Endothelial cell of umbilical vein (primary cell): ENCODE data around the gene BMPER. TPM values are rescaled to one million over a fixed set of nuclear protein-coding genes. Genes with fewer than 3 reads are reported as not detected.

Experiments
- BruUV-seq: library from RNA; stranded (reverse); fragments of 400-500 nt; replicated peaks from 2 replicates; lab custom pipeline; 2021; lab: Mats Ljungman, UMichigan
- CTCF ChIA-PET: fragments of 300-600, 350-600 bp; sonication (Branson Sonifier 250); formaldehyde crosslinking; loops from one replicate; lab custom pipeline; 2021; ENCODE audit warnings: antibody characterized with exemption, inconsistent platforms; lab: Charles Lee
- POLR2A ChIA-PET: fragments of 300-600, 350-600 bp; sonication (Branson Sonifier 250); formaldehyde crosslinking; loops from one replicate; lab custom pipeline; 2021; ENCODE audit warnings: antibody characterized with exemption, inconsistent platforms; lab: Charles Lee
- DNase-seq: peaks from one replicate; pipeline ENCODE4 v3.0.0-alpha.2; 2011; ENCODE audit warnings: low read depth, low spot score
- FAIRE-seq: peaks from 2 replicates; lab custom pipeline; 2011; peaks lifted over from hg19 to GRCh38; lab: Jason Lieb, UNC
- H2AFZ ChIP-seq: 2 replicates; pipeline ENCODE4 v1.6.0; 2012; ENCODE audit warnings: low read depth, low read length, control low read depth, inconsistent platforms
- H3K27ac ChIP-seq: 2 replicates; pipeline ENCODE4 v1.5.1; 2011; ENCODE audit warnings: low read depth, mild to moderate bottlenecking, control low read depth, low read length, moderate library complexity; ENCODE audit not compliant: insufficient read depth
- H3K27me3 ChIP-seq, 2 experiments: 2 replicates each; pipeline versions ENCODE4 v1.6.0 to v1.6.1; 2011; ENCODE audit warnings: low read length in 2 of 2, mixed read lengths in 1 of 2; ENCODE audit not compliant: control insufficient read depth in 2 of 2, insufficient read depth in 2 of 2
- H3K36me3 ChIP-seq, 2 experiments: 2 replicates in 1 of 2; 3 replicates in 1 of 2; pipeline ENCODE4 v1.5.1; 2011; ENCODE audit warnings: low read length in 2 of 2, mild to moderate bottlenecking in 1 of 2, moderate library complexity in 1 of 2; ENCODE audit not compliant: control insufficient read depth in 2 of 2, insufficient read depth in 2 of 2; ENCODE audit errors: extremely low read depth in 1 of 2
- H3K4me1 ChIP-seq: 3 replicates; pipeline ENCODE4 v1.5.1; 2011; ENCODE audit warnings: mild to moderate bottlenecking, low read length; ENCODE audit not compliant: control insufficient read depth, insufficient read depth; ENCODE audit errors: extremely low read depth
- H3K4me2 ChIP-seq: 2 replicates; pipeline ENCODE4 v1.6.1; 2011; ENCODE audit warnings: low read length, control low read depth, mixed read lengths; ENCODE audit not compliant: insufficient read depth
- H3K4me3 ChIP-seq, 3 experiments: fragments of 200-600 bp in 1 of 3; sonication (generic), shearing (Covaris generic) in 1 of 3; replicated peaks in 1 of 3; 2 replicates each; pipeline ENCODE4 v1.5.1; 2011 to 2016; ENCODE audit warnings: control low read depth in 3 of 3, low read length in 3 of 3, mild to moderate bottlenecking in 2 of 3, inconsistent platforms in 1 of 3, low read depth in 1 of 3, moderate library complexity in 1 of 3; ENCODE audit not compliant: insufficient read depth in 1 of 3
- H3K79me2 ChIP-seq: 2 replicates; pipeline ENCODE4 v1.6.0; 2012; ENCODE audit warnings: low read length, inconsistent platforms; ENCODE audit not compliant: control insufficient read depth, insufficient read depth
- H3K9ac ChIP-seq: replicated peaks from 2 replicates; pipeline ENCODE3; 2011; ENCODE audit warnings: low read length, control low read depth; ENCODE audit not compliant: insufficient read depth; ENCODE audit errors: extremely low read depth
- H3K9me1 ChIP-seq: replicated peaks from 3 replicates; pipeline ENCODE4 v1.6.0; 2011; ENCODE audit warnings: mild to moderate bottlenecking, low read length; ENCODE audit not compliant: control insufficient read depth, insufficient read depth; ENCODE audit errors: extremely low read depth
- H3K9me3 ChIP-seq: replicated peaks from 2 replicates; pipeline ENCODE4 v1.5.1; 2012; ENCODE audit warnings: low read length, inconsistent platforms; ENCODE audit not compliant: control insufficient read depth, insufficient read depth
- H4K20me1 ChIP-seq: replicated peaks from 2 replicates; pipeline ENCODE3; 2011; ENCODE audit warnings: mild to moderate bottlenecking, low read length; ENCODE audit not compliant: control insufficient read depth, insufficient read depth; ENCODE audit errors: extremely low read depth
- CTCF ChIP-seq, 2 donors: IDR thresholded peaks; 1 replicate in 1 of 2; 2 replicates in 1 of 2; pipeline ENCODE4 v1.5.1; 2011; ENCODE audit warnings: low read length in 2 of 2, mild to moderate bottlenecking in 2 of 2, moderate library complexity in 2 of 2, control low read depth in 1 of 2, inconsistent platforms in 1 of 2, low read depth in 1 of 2; ENCODE audit not compliant: insufficient read depth in 1 of 2; ENCODE audit errors: extremely low read depth in 1 of 2
- EZH2 ChIP-seq: IDR thresholded peaks from 2 replicates; pipeline ENCODE4 v1.6.1; 2012; ENCODE audit warnings: borderline replicate concordance, low read depth, mild to moderate bottlenecking, moderate library complexity, low read length, inconsistent platforms; ENCODE audit not compliant: severe bottlenecking
- FOS ChIP-seq: IDR thresholded peaks from 2 replicates; pipeline ENCODE4 v1.6.1; 2011; ENCODE audit warnings: mild to moderate bottlenecking, low read length, moderate library complexity, borderline replicate concordance; ENCODE audit not compliant: insufficient read depth
- GATA2 ChIP-seq: IDR thresholded peaks from 2 replicates; pipeline ENCODE4 v1.7.0; 2011; ENCODE audit warnings: low read depth, mild to moderate bottlenecking, moderate library complexity, mixed read lengths, low read length; ENCODE audit not compliant: insufficient read length, insufficient read depth
- JUN ChIP-seq: IDR thresholded peaks from 2 replicates; pipeline ENCODE4 v1.6.1; 2011; ENCODE audit warnings: borderline replicate concordance, low read depth; ENCODE audit not compliant: insufficient read length, insufficient read depth
- MYC ChIP-seq: IDR thresholded peaks from one replicate; pipeline ENCODE4 v1.6.1; 2011; ENCODE audit warnings: mild to moderate bottlenecking, low read depth, low read length
- POLR2A ChIP-seq: IDR thresholded peaks from 2 replicates; pipeline ENCODE4 v1.6.1; 2012; ENCODE audit warnings: low read depth, mild to moderate bottlenecking, control low read depth, low read length
- POLR2AphosphoS5 ChIP-seq: IDR thresholded peaks from 2 replicates; pipeline ENCODE4 v1.6.1; 2012; ENCODE audit warnings: low read depth, mild to moderate bottlenecking, control low read depth, low read length, moderate library complexity; ENCODE audit not compliant: insufficient read depth
- dilution Hi-C: fragments of 300-500 bp; cut with MboI; formaldehyde crosslinking; loops from one replicate; pipeline ENCODE4 v1.15.0; 2019; ENCODE audit warnings: low sequenced_read_pairs; ENCODE audit not compliant: extremely low pct_ligation_motif_present
- intact Hi-C: fragments of 100-400 bp; cut with micrococcal nuclease; formaldehyde crosslinking; loops from one replicate; pipeline ENCODE4 v1.10.0; 2022
- polyA plus RNA-seq, 4 experiments: library from polyadenylated mRNA; depleted of rRNA in 3 of 4; stranded (reverse) in 3 of 4; unstranded in 1 of 4; fragments of >200 nt; gene quantifications; 2 replicates each; pipeline versions ENCODE4 v1.2.1 to v1.2.3, GENCODE V29; 2011 to 2012; ENCODE audit warnings: missing spikeins in 1 of 4
- total RNA-seq: library from RNA; stranded (reverse); gene quantifications from 2 replicates; pipeline ENCODE4 v1.2.3, GENCODE V29; 2021
- TF ChIP-seq, protein P1 (sequence below): IDR thresholded peaks from 2 replicates; pipeline ENCODE4 v1.6.1; 2011; ENCODE audit not compliant: insufficient read depth, insufficient read length

BMPER gene
- total and polyA plus RNA-seq, 2 donors (not counting 3 experiments of a cell fraction or from before 2014, with no cell fraction given), result 0.10 to 0.13 TPM

DNA sequence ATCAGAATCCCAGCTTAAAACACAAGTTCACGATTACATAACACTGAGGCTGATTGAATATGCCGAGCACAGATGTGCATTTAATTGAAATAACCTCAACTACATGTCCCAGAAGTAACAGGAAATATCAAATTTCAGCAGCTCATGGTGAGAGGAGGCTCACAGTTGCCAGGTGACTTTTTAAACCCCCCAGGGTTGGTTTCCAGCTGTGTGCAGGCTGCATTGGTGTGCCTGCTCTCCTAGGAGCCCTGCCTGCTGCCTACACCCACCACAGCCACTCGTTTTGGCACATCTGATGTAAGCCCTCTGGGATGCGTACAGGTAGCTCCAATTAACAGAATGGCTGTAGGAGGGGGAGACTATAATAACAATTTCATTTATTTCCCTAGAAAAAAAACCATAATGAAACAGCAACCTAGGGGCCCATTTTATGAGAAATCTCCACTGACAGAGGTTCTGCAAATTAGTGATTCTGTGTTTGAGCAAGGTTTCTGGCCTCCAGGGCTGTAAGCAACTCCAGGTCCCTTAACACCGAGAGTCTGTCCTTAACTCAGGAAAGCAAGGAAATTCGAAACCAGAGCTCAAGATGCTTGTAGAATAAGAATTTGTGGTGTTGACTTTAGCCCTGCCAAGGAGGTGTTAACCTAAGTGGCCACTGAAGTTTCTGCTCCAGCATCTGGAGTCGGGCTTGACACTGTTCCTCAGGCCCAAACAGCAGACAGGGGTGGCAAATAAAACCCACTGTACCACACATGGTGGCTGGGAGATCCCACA, 161.9 kb downstream of the BMPER start:
- no peaks in the 10 kb centered on the region for H3K36me3 ChIP-seq
- DNase-seq (no peak), FAIRE-seq (no peak)
- CTCF ChIA-PET, result no interaction called here
- H3K27ac ChIP-seq, result no peak overlapping the region
- H2AFZ ChIP-seq, result no peak overlapping the region
- TF ChIP-seq JUN (no peak), FOS (no peak), GATA2 (no peak), POLR2AphosphoS5 (no peak), MYC (no peak), CTCF (IDR thresholded peaks at IDR 0.05; ENCODE audit: extremely low read depth in 1 of 2, insufficient read depth in 1 of 2, low read depth in 1 of 2, low read length in 2 of 2) (no peak), EZH2 (no peak), POLR2A (no peak)
- TF ChIP-seq, protein P1, sequence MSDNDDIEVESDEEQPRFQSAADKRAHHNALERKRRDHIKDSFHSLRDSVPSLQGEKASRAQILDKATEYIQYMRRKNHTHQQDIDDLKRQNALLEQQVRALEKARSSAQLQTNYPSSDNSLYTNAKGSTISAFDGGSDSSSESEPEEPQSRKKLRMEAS, result no peak
- no peaks in the 10 kb centered on the region for H3K9me3 ChIP-seq
- intact Hi-C loops, result no loop called here
- H3K4me1 ChIP-seq, result peaks cover 22% of the 10 kb centered on the region
- no TSS peak for BruUV-seq
- no peak overlapping the region for H3K4me2 ChIP-seq
- POLR2A ChIA-PET, result no interaction called here
- H3K79me2 ChIP-seq, result no peaks in the 10 kb centered on the region
- H3K27me3 ChIP-seq, result no peaks in the 10 kb centered on the region
- H3K4me3 ChIP-seq, result no peak overlapping the region
- H3K9me1 ChIP-seq, result no peaks in the 10 kb centered on the region
- dilution Hi-C loops, result no loop called here
- H3K9ac ChIP-seq, result no peak overlapping the region
- H4K20me1 ChIP-seq, result no peaks in the 10 kb centered on the region
